Superior temporal gyrus (tissue), 1 donor: ENCODE measurements around the gene ENPP6.
"Not testable (repeated sequence)": the region's sequence is repeated elsewhere in the genome, so short reads cannot be mapped to it uniquely, and the experiment has no call there.

Source experiments
- DNase-seq: peaks from one replicate; pipeline ENCODE4 v3.0.0-alpha.2; 2016; ENCODE audit errors: extremely low spot score

The ENPP6 gene

GRCh38 chr4:184235526-184235925, 17.9 kb upstream of the ENPP6 start:
- DNase-seq, result no peak

DNA sequence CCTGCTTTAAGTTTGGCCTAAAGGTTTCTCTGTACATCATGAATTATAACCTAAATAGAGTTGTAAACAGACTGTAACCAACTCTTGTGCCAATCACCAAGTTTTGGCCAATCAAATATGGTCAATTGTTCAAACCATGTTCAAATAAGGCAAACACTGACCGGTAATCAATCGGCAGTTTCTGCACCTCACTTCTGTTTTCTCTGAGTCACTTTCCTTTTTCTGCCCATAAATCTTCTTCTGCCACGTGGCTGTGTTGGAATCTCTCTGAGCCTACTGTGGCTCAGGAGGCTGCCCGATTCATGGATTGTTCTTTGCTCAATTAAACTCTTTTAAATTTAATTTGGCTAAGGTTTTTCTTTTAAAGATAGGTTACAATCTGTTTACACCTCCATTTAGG, 16.5 kb upstream of the ENPP6 start:
- DNase-seq, result no peak

DNA sequence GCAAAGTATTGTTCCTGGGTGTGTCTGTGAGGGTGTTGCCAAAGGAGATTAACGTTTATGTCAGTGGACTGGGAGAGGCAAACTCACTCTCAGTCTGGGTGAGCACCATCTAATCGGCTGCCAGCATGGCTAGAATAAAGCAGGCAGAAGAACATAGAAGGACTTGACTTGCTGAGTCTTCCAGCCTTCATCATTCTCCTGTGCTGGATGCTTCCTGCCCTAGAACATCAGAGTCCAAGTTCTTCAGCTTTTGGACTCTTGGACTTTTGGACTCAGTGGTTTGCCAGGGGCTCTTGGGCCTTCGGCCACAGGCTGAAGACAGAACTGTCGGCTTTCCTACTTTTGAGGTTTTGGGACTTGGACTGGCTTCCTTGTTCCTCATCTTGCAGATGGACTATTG, 15.3 kb upstream of the ENPP6 start:
- DNase-seq, result no peak

DNA sequence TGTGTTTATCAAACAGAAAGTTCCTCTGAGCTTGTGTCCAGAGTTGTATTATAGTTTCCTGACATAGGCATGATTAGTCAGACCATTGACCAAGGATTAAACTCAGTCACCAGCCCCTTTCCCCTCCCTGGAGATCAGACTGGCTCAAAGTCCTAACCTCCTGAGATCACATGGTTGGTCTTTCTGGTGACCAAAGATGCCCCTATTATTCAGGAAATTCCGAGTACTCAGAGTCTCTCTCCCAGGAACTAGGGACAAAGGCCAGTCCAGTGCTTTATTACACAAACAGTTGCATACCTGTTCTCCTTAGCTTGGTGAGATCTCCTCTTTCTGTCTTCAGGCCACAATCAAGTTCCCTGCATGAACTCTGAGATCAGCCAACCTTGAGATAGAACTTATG, 14.5 kb upstream of the ENPP6 start:
- DNase-seq, result no peak

- DNase-seq, result no peak
Measured at GRCh38 chr4:184231573-184231972, 13.9 kb upstream of the ENPP6 start.

DNA sequence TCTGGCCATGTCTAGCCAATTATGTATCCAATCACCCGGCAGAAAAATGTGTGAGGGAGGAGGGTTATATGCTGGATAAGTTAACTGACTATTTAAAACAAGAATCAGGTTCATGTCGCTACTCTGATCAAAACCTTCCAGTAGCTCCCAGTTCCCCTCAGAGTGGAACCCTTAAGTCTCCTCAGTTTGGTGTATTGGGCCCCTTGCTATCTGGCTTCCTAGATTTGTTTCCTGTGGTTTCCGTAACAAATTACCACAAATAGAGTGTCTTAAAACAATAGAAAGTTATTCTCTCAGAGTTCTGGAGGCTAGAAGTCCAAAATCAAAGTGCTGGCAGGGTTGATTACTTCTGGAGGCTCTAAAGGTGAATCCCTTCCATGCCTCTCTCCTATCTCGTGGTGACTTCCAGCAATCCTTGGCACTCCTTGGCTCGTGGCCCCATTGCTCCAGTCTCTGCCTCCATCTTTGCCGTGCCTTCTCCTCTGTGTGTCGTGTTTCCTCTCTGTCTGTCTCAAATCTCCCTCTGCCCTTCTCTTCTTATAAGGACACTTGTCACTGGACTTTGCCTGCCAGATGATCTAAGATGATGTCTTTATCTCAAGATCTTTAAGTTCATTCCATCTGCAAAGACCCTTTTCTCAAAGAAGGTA, 10.5 kb upstream of the ENPP6 start:
- no peak for DNase-seq

- DNase-seq, result peak; percentile 44
Measured at GRCh38 chr4:184216515-184216914, 1.2 kb downstream of the ENPP6 start.

GRCh38 chr4:184215709-184216328, 1.9 kb downstream of the ENPP6 start:
- DNase-seq, result peak; percentile 67

- no peak for DNase-seq
Measured at GRCh38 chr4:184214931-184215330, 2.7 kb downstream of the ENPP6 start.

GRCh38 chr4:184207734-184208607, 9.7 kb downstream of the ENPP6 start:
- not testable (repeated sequence) for DNase-seq

- DNase-seq, result no peak
Measured at GRCh38 chr4:184205243-184205642, 12.4 kb downstream of the ENPP6 start.

DNA sequence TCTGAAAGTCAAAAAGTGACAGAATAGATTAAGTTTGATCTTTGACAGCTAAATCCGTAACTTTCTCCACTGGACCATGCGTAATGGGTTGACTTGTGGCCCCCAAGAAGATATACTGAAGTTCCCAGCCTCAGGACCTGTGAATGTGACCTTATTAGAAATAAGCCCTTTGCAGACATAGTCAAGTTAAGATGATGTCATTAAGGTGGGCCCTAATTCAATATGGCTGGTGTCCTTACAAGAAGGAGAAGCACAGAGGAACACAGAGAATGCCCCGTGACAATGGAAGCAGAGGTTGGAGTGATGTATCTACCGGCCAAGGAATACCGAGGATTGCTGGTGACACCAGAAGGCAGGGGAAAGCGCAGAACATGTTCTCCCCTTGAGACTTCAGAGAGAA, 14.4 kb downstream of the ENPP6 start:
- no peak for DNase-seq

- DNase-seq, result no peak
Measured at GRCh38 chr4:184201179-184201578, 16.5 kb downstream of the ENPP6 start.

- no peak for DNase-seq
Measured at GRCh38 chr4:184200296-184200695, 17.4 kb downstream of the ENPP6 start.

DNA sequence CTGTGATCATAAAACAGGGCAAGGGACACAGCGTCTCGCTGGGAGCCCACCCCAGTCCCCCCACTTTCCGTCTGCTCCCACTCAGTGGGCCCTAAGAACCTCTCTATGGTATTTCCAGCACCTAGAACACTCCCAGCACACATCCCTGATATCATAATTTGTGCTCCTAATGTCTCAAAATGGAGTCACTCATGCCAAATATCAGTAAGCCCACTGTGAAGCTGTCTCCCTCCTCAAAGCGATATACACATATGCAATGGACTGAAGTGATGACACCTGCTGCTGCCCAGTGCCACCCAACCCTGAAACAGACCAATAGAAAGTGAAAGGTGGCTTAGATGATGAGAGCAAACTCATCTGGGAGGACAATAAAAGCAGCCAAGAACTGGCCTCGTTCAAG, 17.9 kb downstream of the ENPP6 start:
- no peak for DNase-seq

GRCh38 chr4:184198190-184198589, 19.5 kb downstream of the ENPP6 start:
- no peak for DNase-seq

DNA sequence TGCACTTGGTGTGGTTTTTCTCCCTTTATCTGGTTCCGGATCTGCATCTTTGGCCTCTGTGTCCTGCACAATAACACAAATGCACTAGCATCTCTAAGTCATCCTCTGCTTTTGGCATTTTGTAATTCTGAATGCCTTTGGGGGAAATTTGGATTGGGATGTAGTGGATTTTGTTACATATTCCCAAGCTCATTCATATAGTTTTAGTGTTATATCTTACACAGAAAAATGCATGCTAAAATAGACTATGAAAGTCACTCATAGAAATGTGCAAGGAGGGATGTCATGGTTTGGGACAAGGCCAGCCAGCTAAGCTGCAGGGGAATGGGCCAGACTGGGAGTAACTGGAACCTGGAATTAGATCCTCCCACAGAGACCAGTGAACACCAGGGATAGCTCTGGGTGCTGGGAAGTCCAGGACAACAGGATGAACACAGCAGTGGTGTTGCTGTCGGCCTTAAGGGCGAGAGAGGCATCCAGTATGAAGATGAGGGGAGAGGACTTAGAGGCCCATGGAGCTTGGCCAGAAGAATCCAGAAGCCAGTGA, 20.1 kb downstream of the ENPP6 start:
- no peak for DNase-seq

DNA sequence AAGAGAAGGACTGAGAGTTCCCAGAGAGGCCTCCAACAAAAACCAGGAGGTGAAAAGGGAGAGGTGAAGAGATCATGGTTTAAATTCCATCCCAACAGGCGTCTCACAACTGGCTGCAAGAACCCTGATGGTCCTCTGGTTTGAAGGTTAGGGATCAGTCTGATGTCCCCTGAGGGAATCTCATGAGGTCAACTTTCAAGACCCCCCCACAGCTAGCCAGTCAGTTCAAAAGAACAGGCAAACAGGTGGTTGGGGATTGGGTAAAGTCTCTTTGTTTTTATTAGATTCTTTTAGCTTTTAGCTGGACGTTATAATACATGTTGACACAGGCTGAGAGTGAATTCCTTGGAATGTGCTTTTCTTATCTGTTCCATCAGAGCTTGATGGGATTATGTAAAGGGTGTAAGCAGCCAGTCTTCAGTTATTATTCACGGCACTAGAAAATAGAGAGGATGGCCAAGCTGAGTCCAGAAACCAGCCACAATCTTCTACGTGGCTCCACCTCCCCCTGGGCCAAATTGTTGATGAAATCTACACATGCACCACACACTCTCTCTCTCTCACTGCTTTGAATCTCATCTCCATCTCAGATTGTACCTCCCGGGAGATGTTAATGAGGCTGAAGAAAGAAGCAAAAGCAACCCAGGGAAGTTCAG, 20.8 kb downstream of the ENPP6 start:
- no peak for DNase-seq

DNA sequence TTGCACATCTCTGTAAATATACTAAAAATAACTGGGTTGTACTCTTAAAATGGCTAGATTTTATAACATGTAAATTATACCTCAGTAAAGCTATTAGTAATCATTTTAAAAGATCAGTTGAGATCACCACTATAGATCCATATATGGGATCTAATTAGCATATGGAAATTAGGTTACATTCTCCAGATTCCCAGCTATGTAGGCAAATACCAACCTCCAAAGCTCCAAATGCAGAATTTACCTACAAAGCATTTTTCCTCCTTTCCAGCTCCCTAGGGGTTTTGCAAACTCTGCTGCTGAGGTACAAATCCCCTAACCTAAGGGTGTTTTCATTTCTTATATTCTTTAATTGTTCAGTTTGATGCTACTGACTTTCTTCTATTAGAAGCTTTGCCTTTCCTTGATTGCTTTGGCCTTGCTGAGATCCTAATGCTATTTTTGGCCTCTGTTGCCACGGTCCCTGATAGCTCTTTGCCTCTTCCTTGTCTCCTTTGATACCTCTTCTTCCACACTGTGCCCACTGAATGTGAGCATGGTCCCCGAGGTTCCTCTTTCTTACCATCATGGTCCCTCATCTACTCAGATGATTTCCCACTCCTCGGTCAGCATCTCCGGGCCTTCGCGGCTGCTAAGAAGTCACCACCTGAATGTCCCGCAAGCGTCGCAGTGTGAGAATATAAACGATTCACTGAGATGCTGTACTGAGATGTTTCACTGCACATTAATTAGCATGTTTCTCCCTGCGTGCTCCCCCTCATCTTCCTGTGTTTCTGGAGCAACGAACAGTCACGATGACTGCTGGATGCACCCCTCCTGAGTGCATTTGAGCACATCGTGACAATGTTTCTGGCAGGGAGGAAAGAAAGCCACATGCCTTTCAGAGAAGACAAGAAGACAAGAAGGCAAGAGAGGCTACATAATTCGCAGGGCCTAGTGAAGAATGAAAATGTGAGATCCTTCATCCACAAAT, 23.8 kb downstream of the ENPP6 start:
- no peak for DNase-seq

- no peak for DNase-seq
Measured at GRCh38 chr4:184192933-184193332, 24.7 kb downstream of the ENPP6 start.

- peak; percentile 82 for DNase-seq
Measured at GRCh38 chr4:184191267-184191666, 26.4 kb downstream of the ENPP6 start.
